Esophagus squamous epithelium (tissue), 5 donors: ENCODE results near the gene JPT1. TPM values are rescaled to one million over a fixed set of nuclear protein-coding genes. Genes with fewer than 3 reads are reported as not detected.

ENCODE experiments used
- DNase-seq: peaks from one replicate; lab custom pipeline; 2025; lab: John Stamatoyannopoulos, UW
- H3K27ac ChIP-seq, 4 donors: fragments of 200-600 bp; sonication (generic); one replicate each; pipeline ENCODE4 v1.5.1; 2016 to 2019; ENCODE audit warnings: mild to moderate bottlenecking in 1 of 4
- H3K27me3 ChIP-seq, 4 donors: fragments of 200-600 bp; sonication (generic); 1 replicate in 3 of 4; 2 replicates in 1 of 4; pipeline versions ENCODE4 v1.5.1 to v1.6.0; 2017 to 2021; ENCODE audit warnings: antibody characterized with exemption in 1 of 4
- H3K36me3 ChIP-seq, 3 donors: fragments of 200-600 bp; sonication (generic); one replicate each; pipeline ENCODE4 v1.5.1; 2016 to 2019
- H3K4me1 ChIP-seq, 3 donors: fragments of 200-600 bp; sonication (generic); one replicate each; pipeline ENCODE4 v1.5.1; 2017 to 2019
- H3K4me3 ChIP-seq, 4 donors: fragments of 200-600 bp; sonication (generic); 1 replicate in 3 of 4; 2 replicates in 1 of 4; pipeline ENCODE4 v1.5.1; 2016 to 2019; ENCODE audit warnings: mild to moderate bottlenecking in 2 of 4, moderate library complexity in 1 of 4
- H3K9me3 ChIP-seq, 3 donors: fragments of 200-600 bp; sonication (generic); one replicate each; pipeline ENCODE4 v1.5.1; 2016 to 2019
- CTCF ChIP-seq, 6 experiments: fragments of 450-650 bp in 4 of 6; fragments of 200-600 bp in 2 of 6; sonication (generic) in 2 of 6; IDR thresholded peaks; one replicate each; pipeline ENCODE4 v1.5.1; 2016 to 2019; ENCODE audit warnings: antibody characterized with exemption in 6 of 6, mild to moderate bottlenecking in 4 of 6, moderate library complexity in 4 of 6
- POLR2A ChIP-seq, 4 donors: fragments of 450-650 bp; IDR thresholded peaks; one replicate each; pipeline ENCODE4 v1.6.1; 2017; ENCODE audit warnings: antibody characterized with exemption in 4 of 4, mild to moderate bottlenecking in 4 of 4, moderate library complexity in 3 of 4
- WGBS, 2 donors: methylation state at CpG; one replicate each; pipeline ENCODE4 v1.1.5; 2018; 5-methylcytosine and 5-hydroxymethylcytosine counted together
- intact Hi-C: fragments of 100-400 bp; cut with DNase I; formaldehyde crosslinking; loops from one replicate; pipeline ENCODE4 v1.15.0; 2022
- total RNA-seq, 4 donors: library from RNA; depleted of rRNA; stranded (reverse); fragments of >200 nt; gene quantifications; one replicate each; pipeline ENCODE4 v1.1.0, GENCODE V29; 2016
- donor health status: DM: yes; HTN: yes; CAD: no.

Gene JPT1
- total RNA-seq, 4 donors from 2014 or later = 82.2 to 249 (median 196) TPM

- 79 to 87% methylated on average over 6 of the region's 6 CpGs for WGBS, 2 donors
- Histone ChIP-seq H3K9me3 (no peaks in the 10 kb centered on the region), H3K4me1 (peaks cover 0 to 9% (median 0%) of the 10 kb centered on the region in 3 donors), H3K4me3 (no peak overlapping the region), H3K27me3 (no peaks in the 10 kb centered on the region), H3K36me3 (no peaks in the 10 kb centered on the region), H3K27ac (no peak overlapping the region)
- TF ChIP-seq CTCF (IDR thresholded peaks at IDR 0.05) (no peak), POLR2A (IDR thresholded peaks at IDR 0.05) (no peak)
- no peak for DNase-seq
- intact Hi-C loops = no loop called here
Observed at GRCh38 chr17:75188614-75189013, 34.3 kb upstream of the JPT1 start.

GRCh38 chr17:75183999-75184884, 29.9 kb upstream of the JPT1 start:
- TF ChIP-seq CTCF (IDR thresholded peaks at IDR 0.05) (no peak), POLR2A (IDR thresholded peaks at IDR 0.05) (no peak)
- WGBS, 2 donors = 92 to 94% methylated on average over 9 of the region's 9 CpGs
- no peak overlapping the region for H3K4me3 ChIP-seq
- peak overlapping the region in 1 of 4 donors; percentile 100 for H3K27ac ChIP-seq
- intact Hi-C loops = no loop called here
- no peaks in the 10 kb centered on the region for H3K9me3 ChIP-seq
- peaks cover under 1 to 33% (median 19%) of the 10 kb centered on the region in 3 donors for H3K4me1 ChIP-seq
- no peak for DNase-seq
- no peaks in the 10 kb centered on the region for H3K27me3 ChIP-seq
- H3K36me3 ChIP-seq = peaks cover 0 to 9% (median 0%) of the 10 kb centered on the region in 3 donors

- TF ChIP-seq POLR2A (IDR thresholded peaks at IDR 0.05) (peak in 3 of 4 donors; percentile 6 to 93 (median 83)), CTCF (IDR thresholded peaks at IDR 0.05) (peak in 5 of 6 experiments; percentile 7 to 59 (median 53))
- intact Hi-C loops = no loop called here
- no peaks in the 10 kb centered on the region for H3K9me3 ChIP-seq
- 1 to 12% methylated on average over 5 to 16 of the region's 92 CpGs for WGBS, 2 donors
- DNase-seq = peak; percentile 80
- H3K36me3 ChIP-seq = peaks cover 0 to 23% (median 0%) of the 10 kb centered on the region in 3 donors
- peaks cover 6 to 41% (median 24%) of the 10 kb centered on the region in 3 donors for H3K4me1 ChIP-seq
- peak within 1 kb of the TSS; percentile 83 to 98 (median 91) for H3K4me3 ChIP-seq
- peak within 1 kb of the TSS; percentile 97 to 100 (median 99) for H3K27ac ChIP-seq
- H3K27me3 ChIP-seq = no peaks in the 10 kb centered on the region
Observed at GRCh38 chr17:75182569-75183436, 28.5 kb upstream of the JPT1 start, which contains the start of gene SUMO2. Gene SUMO2, minus strand, starts transcription at chr17:75182959. Its CDS starts 125 bp downstream, at chr17:75182834.

- H3K27ac ChIP-seq = peak overlapping the region; percentile 97 to 100 (median 99)
- no peak for DNase-seq
- TF ChIP-seq POLR2A (IDR thresholded peaks at IDR 0.05) (no peak), CTCF (IDR thresholded peaks at IDR 0.05) (no peak)
- intact Hi-C loops = no loop called here
- no CpG with 5 or more reads among the region's 33 CpGs for WGBS, 2 donors
- peaks cover 6 to 43% (median 24%) of the 10 kb centered on the region in 3 donors for H3K4me1 ChIP-seq
- H3K4me3 ChIP-seq = peak overlapping the region; percentile 83 to 98 (median 91)
- peaks cover 0 to 29% (median 0%) of the 10 kb centered on the region in 3 donors for H3K36me3 ChIP-seq
- H3K9me3 ChIP-seq = no peaks in the 10 kb centered on the region
- H3K27me3 ChIP-seq = no peaks in the 10 kb centered on the region
Observed at GRCh38 chr17:75182319-75182568, 27.9 kb upstream of the JPT1 start.
